Fibroblast of skin of left biceps (primary cell): ENCODE results near the gene ZBTB16.
A peak's percentile ranks its signal among the peaks of the same experiment; 100 is the strongest.

Source experiments
- DNase-seq, 2 experiments: peaks; one replicate each; pipeline ENCODE4 v3.0.0-alpha.2; 2013; ENCODE audit warnings: low read depth in 2 of 2

The ZBTB16 gene

DNA sequence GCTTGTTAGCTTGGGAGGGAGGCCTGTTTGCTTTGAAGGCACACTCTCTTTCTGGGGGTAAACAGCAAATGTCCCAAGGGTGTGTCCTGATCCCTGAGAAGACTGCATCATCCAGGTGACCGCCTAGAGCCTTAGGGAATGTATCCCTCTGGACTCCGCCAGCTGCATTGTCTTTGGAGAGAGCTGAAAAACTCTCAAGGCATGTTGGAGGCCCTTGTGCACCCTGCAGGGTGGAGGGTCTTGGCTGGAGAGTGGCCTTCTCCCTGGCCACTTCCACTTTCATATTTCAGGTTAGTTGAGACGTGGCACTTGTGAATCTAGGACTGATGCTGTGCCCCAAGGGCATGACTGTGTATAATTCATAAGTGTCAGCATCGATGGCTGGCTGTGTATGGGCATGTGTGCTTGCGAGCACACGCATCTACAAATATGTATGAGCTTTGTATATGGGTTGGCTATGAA, 70.6 kb downstream of the ZBTB16 start:
- DNase-seq = no peak

- DNase-seq = no peak
Measured at GRCh38 chr11:114130629-114131277, 71.2 kb downstream of the ZBTB16 start.

DNA sequence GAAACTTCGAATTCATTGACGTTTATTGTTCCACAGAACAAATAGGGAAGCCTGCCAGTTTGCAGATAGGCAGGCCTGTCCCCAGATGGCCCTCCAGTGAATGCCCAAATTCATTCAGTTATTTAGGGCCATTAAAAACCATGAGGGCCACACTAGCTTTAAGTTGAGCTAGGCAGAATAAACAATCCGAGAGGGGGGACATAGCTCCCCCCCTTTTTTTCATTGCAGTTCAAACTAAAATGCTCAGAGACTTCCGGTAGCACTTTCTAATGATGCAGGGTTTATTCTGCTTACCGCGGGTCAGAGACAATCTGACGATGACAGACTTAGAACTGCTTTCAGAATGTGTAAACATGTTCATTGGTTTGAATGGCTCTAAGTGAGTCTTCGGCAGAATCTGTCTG, 72.0 kb downstream of the ZBTB16 start:
- no peak for DNase-seq

GRCh38 chr11:114132417-114132816, 72.9 kb downstream of the ZBTB16 start:
- no peak for DNase-seq

- peak; percentile 60 to 61 for DNase-seq
Measured at GRCh38 chr11:114132944-114133394, 73.5 kb downstream of the ZBTB16 start.

GRCh38 chr11:114133548-114134329, 74.2 kb downstream of the ZBTB16 start:
- no peak for DNase-seq

DNA sequence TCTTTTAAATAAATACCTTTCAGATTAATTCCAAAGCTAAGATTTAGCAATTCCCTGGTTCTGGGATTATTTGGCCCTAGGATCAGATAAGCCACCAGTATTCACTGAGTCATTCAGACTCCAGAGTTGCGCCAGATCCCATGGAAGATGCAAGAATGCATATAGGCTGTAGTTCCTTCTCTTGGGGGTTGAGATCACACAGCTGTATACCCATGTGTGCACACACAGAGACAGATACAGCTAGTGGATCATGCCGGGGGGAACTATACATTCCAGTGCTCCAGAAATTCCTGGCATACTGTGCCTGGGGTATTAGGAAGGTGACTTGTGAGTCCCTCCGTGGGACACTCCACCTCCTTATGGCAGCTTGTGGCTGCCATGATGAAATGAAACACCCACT, 75.4 kb downstream of the ZBTB16 start:
- peak; percentile 81 for DNase-seq

GRCh38 chr11:114135737-114136151, 76.2 kb downstream of the ZBTB16 start:
- DNase-seq = peak in 1 of 2 experiments; percentile 32

- DNase-seq = no peak
Measured at GRCh38 chr11:114136686-114137640, 77.5 kb downstream of the ZBTB16 start.

- DNase-seq = no peak
Measured at GRCh38 chr11:114137838-114138237, 78.3 kb downstream of the ZBTB16 start.

- DNase-seq = no peak
Measured at GRCh38 chr11:114138411-114138810, 78.9 kb downstream of the ZBTB16 start.

DNA sequence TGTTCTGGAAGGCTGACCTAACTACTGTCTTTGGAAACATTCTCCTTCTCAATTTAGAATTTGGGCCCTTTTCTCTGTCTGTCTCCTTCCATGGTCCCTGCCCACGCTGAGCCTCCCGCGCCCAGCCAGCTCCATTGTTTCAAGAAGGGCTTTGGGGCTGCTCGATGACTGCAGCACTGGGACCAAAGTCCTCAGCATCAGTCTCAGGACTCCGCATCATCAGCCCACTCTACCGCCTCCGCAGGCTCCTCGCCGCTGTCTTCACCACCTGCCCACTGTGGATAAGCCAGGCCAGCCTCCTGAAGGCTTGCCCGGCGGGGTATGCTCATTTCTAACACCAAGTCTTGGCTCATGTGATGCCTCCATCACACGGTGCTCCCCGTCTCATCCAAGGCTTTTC, 81.3 kb downstream of the ZBTB16 start:
- DNase-seq = no peak

- DNase-seq = no peak
Measured at GRCh38 chr11:114141863-114142580, 82.5 kb downstream of the ZBTB16 start.

- DNase-seq = no peak
Measured at GRCh38 chr11:114142707-114143106, 83.2 kb downstream of the ZBTB16 start.

DNA sequence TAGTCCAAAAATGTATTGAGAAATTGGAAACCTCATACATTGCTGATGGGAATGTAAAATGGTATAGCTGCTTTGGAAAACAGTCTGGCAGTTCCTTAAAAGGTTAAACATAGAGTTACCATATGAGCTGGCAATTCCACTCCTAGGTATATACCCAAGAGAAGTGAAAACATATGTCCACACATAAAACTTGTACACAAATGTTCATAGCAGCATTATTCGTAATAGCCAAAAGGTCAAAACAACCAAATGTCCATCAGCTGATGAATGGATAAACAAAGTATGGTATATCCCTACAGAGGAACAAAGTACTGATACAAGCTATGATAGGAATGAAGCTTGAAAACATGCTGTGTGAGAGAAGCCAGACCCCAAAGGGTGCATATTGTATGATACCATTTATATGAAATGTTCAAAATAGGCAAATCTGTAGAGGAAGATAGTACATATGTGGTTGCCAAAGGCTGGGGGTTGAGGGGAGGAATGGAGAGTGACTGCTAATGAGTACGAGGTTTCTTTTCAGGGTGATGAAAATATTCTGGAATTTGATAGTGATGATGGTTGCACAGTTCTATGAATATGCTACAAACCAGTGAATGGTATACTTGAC, 85.8 kb downstream of the ZBTB16 start:
- no peak for DNase-seq

- DNase-seq = no peak
Measured at GRCh38 chr11:114147375-114148012, 88.0 kb downstream of the ZBTB16 start.

GRCh38 chr11:114148013-114148382, 88.5 kb downstream of the ZBTB16 start:
- no peak for DNase-seq

DNA sequence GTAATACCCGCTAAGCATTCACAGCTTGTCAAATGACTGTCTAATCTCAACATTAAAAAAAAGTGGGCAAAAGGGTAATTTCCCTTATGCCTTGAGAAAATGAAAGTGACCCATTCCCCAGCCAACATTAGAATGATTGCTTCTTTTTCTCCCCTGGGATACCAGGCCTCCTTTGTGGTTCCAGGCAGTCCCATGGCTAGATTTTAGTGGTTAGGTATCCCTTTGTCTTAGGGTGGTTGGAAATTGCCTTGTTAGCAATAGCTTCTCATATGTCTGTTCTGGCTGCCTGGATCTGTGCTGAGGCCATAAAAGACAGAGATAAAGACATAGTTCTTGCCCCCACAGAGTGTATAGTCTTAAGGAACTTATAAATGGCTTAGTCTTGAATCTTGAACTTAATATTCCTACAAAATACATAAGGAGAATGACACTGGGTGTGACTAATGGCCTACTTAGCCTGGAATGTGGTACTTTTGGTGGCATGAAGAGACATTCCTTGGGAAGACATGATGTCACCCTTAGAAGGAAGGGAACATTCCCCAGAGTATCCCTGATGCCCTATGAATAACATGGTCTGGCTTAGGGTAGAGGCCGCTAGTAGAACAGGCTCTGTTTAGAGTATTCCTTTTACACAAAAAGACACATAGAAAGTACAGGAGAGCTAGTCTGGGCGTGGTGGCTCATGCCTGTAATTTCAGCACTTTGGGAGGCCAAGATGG, 90.3 kb downstream of the ZBTB16 start:
- DNase-seq = no peak

DNA sequence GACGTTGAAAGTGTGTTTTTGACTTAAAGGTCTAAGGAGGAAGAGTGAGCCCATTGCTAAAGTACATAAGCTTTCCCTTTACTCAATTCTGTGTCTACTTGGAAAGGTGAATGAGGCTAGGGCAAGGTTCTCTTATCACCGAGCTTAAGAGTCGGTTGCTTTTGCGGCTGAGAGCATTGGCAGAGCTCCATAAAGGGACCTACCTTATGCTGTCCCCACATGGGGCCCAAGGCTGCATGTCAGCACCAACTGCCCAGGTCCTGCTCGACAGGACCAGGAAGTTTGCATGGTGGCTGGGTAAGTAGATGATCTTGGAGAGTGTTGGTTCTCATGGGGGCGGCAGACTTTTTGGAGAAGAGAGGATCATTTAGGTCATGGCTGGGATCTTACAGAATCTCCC, 91.2 kb downstream of the ZBTB16 start:
- DNase-seq = no peak

DNA sequence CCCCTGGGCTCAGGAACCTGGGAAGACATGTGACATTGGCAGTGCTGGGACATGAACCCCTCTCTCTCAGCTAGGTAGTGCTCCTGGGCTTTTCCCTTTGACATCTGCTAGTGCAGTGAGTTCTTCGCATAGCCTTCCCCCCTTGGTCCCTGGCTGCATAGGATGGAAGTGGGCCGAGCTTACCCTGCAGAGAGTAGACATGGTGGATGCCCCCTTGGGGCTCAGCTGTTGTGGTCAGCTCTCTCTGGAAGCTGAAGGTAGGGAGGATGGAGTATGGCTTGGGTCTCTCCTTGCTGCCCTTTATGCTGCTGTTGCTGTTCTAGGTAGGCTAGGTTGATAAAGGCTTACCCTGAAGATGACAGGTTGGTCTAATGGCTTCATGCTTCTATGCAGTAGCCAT, 92.1 kb downstream of the ZBTB16 start:
- no peak for DNase-seq
